COLO829 (cell line): ENCODE data around the gene SMC4.
A peak's percentile ranks its signal among the peaks of the same experiment; 100 is the strongest.
"Not testable (repeated sequence)": the region's sequence is repeated elsewhere in the genome, so short reads cannot be mapped to it uniquely, and the experiment has no call there.

Experiments
- DNase-seq: peaks from one replicate; pipeline ENCODE4 v3.0.0; 2012; ENCODE audit warnings: low spot score

The SMC4 gene

GRCh38 chr3:160446522-160447056 is 47.1 kb downstream of the SMC4 start:
- no peak for DNase-seq

- DNase-seq = no peak
These were observed 48.1 kb downstream of the SMC4 start for GRCh38 chr3:160447544-160447943.

DNA sequence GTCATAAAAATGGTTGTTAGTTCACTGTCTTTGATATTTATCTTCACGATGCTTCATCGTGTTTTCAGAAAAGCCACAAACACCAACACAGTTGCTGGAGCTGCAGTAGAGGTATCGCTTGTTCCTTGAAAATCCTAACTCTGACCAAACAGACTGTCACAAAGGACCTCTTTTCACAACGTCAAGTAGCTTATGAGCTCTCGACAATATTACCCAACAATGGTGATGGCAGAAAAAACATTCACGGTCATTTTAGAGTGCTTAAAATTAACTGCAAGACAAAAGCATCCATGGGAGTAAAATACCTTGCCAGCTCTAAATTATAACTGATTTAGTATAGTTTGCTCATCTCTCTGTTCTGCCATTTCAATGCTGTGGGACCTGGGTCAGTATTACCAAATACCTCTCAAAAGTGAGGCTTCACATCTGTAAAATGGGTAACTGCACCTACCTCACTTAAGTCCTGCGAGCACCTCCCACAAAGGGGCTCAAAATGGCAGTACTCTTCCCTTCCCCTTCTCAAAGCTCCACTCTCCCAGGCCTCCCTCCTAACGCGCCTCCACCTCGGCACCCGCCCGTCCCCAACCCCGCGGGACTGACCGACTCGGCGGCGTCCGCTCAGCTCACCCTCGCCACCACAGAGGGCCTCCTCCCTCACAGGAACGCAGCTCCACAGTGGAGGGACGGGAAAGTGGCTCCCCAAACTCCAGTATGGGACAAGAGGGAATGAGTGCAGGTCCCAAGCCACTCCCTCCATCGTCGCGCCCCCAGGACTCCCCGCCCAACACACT is 49.6 kb downstream of the SMC4 start:
- DNase-seq = no peak

DNA sequence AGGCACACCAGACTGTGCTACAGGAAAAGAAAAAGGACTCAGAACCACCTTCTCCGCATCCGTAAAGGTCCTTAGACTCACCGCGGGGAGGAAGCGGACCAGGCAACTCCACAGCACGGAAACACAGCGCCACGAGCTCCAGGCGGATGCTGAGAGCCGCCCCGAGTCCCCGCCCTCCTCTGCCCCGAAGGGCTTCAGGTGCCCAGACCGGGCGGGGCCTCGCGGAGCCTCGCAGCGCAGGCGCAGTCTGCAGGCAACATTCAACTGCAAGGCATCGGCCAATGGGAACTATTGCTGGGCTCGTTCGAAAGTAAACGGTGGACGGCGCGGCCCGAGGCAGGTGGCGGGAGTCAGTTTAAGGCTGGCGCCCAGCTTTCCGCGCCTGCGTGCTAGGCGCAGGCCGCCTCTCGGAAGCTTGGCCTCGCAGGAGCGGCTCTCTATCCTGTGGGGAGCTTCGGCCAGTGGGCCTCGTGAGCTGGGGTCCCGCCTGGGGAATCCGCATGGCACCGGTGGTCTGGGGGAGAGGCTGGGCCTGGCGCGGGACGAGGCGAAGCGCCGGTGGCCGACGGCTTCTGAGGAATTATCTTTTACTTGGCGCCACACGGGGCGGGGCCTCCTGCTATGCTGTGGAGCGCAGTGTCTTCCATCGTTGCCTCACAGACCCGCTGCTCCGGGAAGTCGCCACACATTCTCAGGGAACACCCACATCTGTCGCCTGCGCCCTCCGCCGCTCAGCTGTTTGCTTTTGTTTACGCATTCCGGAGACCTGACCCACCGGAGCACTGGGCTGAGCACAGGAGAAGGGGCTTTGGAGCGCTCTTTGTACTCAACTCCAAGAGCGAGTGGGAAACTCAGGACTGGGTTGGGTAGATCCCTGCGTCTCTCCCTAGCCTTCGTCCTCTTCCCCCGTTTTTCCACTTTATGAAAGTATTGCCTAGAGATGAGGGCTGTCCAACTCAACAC is 50.5 kb downstream of the SMC4 start, which contains the start of gene TRIM59:
TRIM59 (minus strand) TSS at position 151 of the 963 bp plus-strand sequence. CDS start 10,603 bp downstream, outside the sequence.
- peak; percentile 94 for DNase-seq

GRCh38 chr3:160450846-160451245 is 51.4 kb downstream of the SMC4 start:
- no peak for DNase-seq

GRCh38 chr3:160451602-160452001 is 52.2 kb downstream of the SMC4 start:
- no peak for DNase-seq

- DNase-seq = not testable (repeated sequence)
These were observed 52.8 kb downstream of the SMC4 start for GRCh38 chr3:160452251-160452650.

DNA sequence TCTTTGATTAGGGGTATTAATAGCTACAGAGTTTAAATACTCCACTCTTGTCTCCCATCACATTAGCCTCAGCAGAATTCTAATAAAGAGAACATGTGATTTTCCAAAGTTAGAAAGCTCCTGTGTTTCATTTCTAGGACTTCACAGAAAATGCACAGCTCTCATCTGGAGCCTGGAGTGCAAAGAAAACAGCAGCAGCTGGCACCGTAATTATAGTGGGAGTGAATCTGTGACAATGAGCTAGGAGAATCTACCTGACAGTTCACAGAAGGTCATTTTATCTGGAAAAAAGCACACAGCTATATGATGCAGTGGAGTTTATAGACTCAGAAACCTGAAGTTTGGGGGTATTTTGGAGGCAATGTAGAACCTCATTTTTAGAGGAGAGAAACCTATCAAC is 55.5 kb downstream of the SMC4 start:
- DNase-seq = no peak

DNA sequence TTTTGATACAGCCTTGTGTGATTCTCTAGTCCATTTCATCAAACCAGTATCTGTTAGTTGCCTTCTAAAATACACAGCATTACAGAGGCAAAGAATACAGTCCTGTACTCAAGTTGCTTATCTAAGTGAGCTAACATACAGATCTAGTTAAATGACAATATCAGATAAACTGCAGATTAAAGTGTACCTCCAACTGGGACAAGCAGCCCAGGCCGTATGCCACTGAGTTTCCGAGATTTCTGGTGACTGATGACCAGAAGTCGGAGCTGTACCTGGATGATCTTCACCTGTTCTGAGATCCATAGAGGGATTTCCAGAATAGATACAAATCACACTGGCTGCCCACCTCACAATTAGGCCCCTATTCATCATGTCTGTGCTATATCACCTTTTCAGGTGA is 56.4 kb downstream of the SMC4 start:
- no peak for DNase-seq

DNA sequence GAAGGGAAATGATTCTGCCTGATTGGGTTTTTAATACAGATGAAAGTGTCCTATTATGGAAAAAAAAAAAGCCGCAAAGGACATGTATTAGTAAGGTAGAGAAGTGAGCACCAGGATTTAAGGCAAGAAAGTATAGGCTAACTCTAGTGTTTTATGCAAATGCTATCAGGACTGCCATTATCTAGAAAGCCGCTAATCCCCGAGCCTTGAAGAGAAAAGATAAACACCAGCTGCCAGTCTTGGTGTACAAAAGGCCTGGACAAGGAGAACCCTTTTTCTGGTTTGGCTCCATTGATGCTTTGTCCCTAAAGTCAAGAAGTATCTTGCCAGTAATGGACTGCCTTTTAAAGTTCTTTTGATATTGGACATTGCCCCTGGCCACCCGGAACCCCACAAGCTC is 58.7 kb downstream of the SMC4 start:
- no peak for DNase-seq

DNA sequence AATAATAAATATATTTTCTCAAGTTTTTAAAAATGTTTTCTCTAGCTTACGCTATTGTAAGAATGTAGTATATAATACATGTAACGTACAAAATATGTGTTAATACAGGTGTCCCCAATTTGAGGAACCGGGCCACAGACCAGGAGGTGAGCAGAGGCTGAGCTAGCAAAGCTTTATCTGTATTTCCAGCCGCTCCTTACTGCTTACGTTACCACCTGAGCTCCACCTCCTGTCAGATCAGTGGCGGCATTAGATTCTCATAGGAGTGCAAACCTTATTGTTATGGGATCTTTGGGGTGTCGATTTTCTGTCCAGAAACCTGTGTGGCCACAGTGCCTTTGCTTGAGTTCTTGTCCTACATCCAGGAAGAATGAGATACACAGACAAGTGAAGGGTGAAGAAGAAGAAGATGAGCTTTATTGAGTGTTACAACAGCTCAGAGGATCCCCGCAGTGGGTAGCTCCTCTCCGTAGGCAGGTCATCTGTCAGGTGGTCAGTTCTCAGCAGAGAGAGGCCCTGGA is 60.1 kb downstream of the SMC4 start:
- no peak for DNase-seq

GRCh38 chr3:160460033-160460432 is 60.6 kb downstream of the SMC4 start:
- DNase-seq = no peak

GRCh38 chr3:160464321-160464720 is 64.9 kb downstream of the SMC4 start:
- no peak for DNase-seq

GRCh38 chr3:160464971-160465370 is 65.5 kb downstream of the SMC4 start:
- DNase-seq = no peak

- no peak for DNase-seq
These were observed 70.7 kb downstream of the SMC4 start for GRCh38 chr3:160470181-160470580.

GRCh38 chr3:160471892-160472291 is 72.4 kb downstream of the SMC4 start:
- DNase-seq = no peak

DNA sequence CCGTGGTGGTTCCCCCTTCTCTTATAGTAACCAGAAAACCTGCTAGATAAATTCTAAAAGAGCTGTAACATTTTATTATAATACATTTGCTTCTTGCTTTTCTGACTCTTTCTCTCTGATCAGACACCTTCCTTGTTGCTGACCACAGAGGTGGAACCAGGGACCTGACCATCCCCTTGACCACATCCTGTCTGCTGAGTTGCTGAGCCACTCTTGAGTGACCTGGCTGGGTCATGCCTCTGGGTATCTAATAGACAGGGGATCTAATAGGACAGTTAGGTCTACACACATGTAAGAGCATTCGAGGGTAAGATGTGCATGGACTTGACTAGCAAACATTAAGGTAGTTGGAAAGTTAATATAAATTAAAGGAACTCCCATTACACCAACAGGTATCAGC is 72.9 kb downstream of the SMC4 start:
- DNase-seq = no peak

GRCh38 chr3:160473221-160473620 is 73.8 kb downstream of the SMC4 start:
- DNase-seq = no peak

DNA sequence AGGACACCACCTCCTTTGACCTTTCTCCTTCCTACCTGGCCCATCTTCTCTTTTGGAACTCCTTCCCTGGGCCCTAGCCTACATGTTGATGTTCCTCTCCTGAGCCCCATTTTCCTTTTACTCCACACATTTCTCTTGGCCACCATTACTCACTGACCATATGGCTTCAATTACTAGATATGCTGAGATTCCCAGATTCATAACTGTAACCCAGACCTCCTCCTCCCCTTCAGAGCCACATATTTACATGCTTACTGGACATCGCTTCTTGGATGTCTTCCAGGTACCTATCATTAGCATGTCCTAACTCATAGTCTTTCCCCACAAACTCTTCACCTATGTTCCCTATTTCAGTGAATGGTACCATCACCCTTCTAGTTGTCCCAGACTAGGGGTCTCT is 74.5 kb downstream of the SMC4 start:
- no peak for DNase-seq

- DNase-seq = no peak
These were observed 75.0 kb downstream of the SMC4 start for GRCh38 chr3:160474416-160474838.

GRCh38 chr3:160475153-160475552 is 75.7 kb downstream of the SMC4 start:
- no peak for DNase-seq

DNA sequence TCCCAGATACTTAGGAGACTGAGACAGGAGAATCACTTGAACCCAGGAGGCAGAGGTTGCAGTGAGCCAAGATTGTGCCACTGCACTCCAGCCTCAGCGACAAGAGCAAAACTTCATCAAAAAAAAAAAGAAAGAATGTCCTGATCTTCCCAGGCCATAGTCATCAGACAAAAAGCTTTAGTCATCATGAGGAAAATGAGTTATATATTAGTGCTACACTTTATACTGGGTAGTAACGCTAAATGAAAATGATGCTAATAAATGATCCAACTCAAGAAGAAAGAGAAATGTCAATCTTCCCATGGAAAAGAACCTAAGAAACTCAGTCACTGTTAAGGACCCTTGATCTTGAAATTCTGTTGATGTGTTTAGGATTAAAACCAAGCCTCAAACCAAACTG is 76.4 kb downstream of the SMC4 start:
- no peak for DNase-seq
